Natural killer cell (primary cell): Measurements from ENCODE around the gene TULP4. TPM values are rescaled to one million over a fixed set of nuclear protein-coding genes. Genes with fewer than 3 reads are reported as not detected.
A peak's percentile ranks its signal among the peaks of the same experiment; 100 is the strongest.

Experiments used
- ATAC-seq, 3 donors: fragments of 150-1000 bp in 2 of 3; fragments of 200-7000 bp in 1 of 3; cut with Tn5 transposase; 1 replicate in 1 of 3; 2 replicates in 2 of 3; pipeline ENCODE4 v1.10.0; 2021; ENCODE audit warnings: mild to moderate bottlenecking in 2 of 3, moderate library complexity in 2 of 3
- DNase-seq, 2 donors: peaks; one replicate each; pipeline versions ENCODE4 v3.0.0 to v3.0.0-alpha.2; 2013 to 2021; ENCODE audit warnings: mixed read lengths in 1 of 2
- H3K27ac ChIP-seq: one replicate; pipeline ENCODE4 v1.5.1; 2013; ENCODE audit warnings: mild to moderate bottlenecking, low read length
- H3K27me3 ChIP-seq: one replicate; pipeline ENCODE4 v1.6.1; 2013; ENCODE audit warnings: low read length; ENCODE audit not compliant: control insufficient read depth, insufficient read depth
- H3K36me3 ChIP-seq: one replicate; pipeline ENCODE4 v1.6.1; 2013; ENCODE audit warnings: low read length; ENCODE audit not compliant: control insufficient read depth, insufficient read depth
- H3K4me1 ChIP-seq: one replicate; pipeline ENCODE4 v1.6.1; 2013; ENCODE audit warnings: low read length; ENCODE audit not compliant: control insufficient read depth, insufficient read depth
- H3K4me3 ChIP-seq: one replicate; pipeline ENCODE4 v1.5.1; 2013; ENCODE audit warnings: low read length
- H3K9me3 ChIP-seq: one replicate; pipeline ENCODE4 v1.6.1; 2013; ENCODE audit warnings: low read length; ENCODE audit not compliant: control insufficient read depth, insufficient read depth
- H3K27ac Mint-ChIP-seq, 2 donors: one replicate each; pipeline ENCODE4 v1.8.0; 2022; ENCODE audit warnings: mild to moderate bottlenecking in 2 of 2, mixed read lengths in 2 of 2, moderate library complexity in 1 of 2
- H3K27me3 Mint-ChIP-seq, 2 donors: one replicate each; pipeline ENCODE4 v1.8.0; 2022; ENCODE audit warnings: low read depth in 2 of 2, mixed read lengths in 2 of 2
- H3K36me3 Mint-ChIP-seq: one replicate; pipeline ENCODE4 v1.8.0; 2022; ENCODE audit warnings: mixed read lengths
- H3K4me1 Mint-ChIP-seq, 2 donors: one replicate each; pipeline ENCODE4 v1.8.0; 2022; ENCODE audit warnings: mixed read lengths in 2 of 2
- H3K4me3 Mint-ChIP-seq: one replicate; pipeline ENCODE4 v1.8.0; 2022; ENCODE audit warnings: mild to moderate bottlenecking, moderate library complexity, mixed read lengths
- H3K9me3 Mint-ChIP-seq, 2 donors: one replicate each; pipeline ENCODE4 v1.8.0; 2022; ENCODE audit warnings: mixed read lengths in 2 of 2
- WGBS: methylation state at CpG from one replicate; pipeline ENCODE4 v1.1.7; 2013; ENCODE audit warnings: missing lambda C conversion rate; ENCODE audit not compliant: insufficient coverage; 5-methylcytosine and 5-hydroxymethylcytosine counted together
- intact Hi-C: fragments of 100-400 bp; cut with micrococcal nuclease; formaldehyde crosslinking; loops from one replicate; pipeline ENCODE4 v1.14.2; 2022
- total RNA-seq, 4 donors: library from RNA; stranded (reverse); fragments of 120-200 nt in 1 of 4; gene quantifications; one replicate each; pipeline versions ENCODE4 v1.2.3 to v1.2.4, GENCODE V29; 2013 to 2022
- TF ChIP-seq, protein P1 (sequence below): fragments of 200-600 bp; IDR thresholded peaks from one replicate; pipeline ENCODE4 v1.8.0; 2022; ENCODE audit warnings: antibody characterized with exemption

Gene TULP4
- total RNA-seq, 3 donors from 2014 or later (not counting 1 experiment from before 2014, with no cell fraction given), result 75.2 to 89.5 (median 88.3) TPM

DNA sequence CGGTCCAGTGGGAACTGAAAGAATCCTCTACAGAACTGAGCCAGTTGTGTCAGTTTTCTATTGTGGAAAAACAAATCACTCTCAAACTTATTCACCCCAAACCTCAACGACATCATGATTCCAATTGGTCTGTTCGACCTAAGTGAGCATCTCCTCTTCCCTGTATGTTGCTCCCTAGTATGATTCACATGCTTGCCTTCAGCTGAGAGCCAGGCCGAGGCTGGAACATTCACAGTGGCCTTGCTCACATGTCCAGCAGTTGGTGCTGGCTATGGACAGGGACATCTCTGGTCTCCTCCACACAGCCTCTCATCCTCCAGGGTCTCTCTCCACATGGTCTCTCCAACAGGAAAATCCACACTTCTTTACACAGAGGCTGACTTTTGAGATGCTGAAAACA lies 219.3 kb downstream of the TULP4 start:
- WGBS, result 81% methylated on average over 4 of the region's 4 CpGs
- Mint-ChIP-seq H3K36me3 (peaks cover 14% of the 10 kb centered on the region), H3K4me3 (no peak overlapping the region), H3K27me3 (peaks cover 50 to 61% of the 10 kb centered on the region in 2 donors), H3K9me3 (peaks cover 0 to 3% of the 10 kb centered on the region in 2 donors), H3K27ac (no peak overlapping the region), H3K4me1 (no peaks in the 10 kb centered on the region)
- no peak overlapping the region for H3K27ac ChIP-seq
- TF ChIP-seq, protein P1, sequence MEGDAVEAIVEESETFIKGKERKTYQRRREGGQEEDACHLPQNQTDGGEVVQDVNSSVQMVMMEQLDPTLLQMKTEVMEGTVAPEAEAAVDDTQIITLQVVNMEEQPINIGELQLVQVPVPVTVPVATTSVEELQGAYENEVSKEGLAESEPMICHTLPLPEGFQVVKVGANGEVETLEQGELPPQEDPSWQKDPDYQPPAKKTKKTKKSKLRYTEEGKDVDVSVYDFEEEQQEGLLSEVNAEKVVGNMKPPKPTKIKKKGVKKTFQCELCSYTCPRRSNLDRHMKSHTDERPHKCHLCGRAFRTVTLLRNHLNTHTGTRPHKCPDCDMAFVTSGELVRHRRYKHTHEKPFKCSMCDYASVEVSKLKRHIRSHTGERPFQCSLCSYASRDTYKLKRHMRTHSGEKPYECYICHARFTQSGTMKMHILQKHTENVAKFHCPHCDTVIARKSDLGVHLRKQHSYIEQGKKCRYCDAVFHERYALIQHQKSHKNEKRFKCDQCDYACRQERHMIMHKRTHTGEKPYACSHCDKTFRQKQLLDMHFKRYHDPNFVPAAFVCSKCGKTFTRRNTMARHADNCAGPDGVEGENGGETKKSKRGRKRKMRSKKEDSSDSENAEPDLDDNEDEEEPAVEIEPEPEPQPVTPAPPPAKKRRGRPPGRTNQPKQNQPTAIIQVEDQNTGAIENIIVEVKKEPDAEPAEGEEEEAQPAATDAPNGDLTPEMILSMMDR, result no peak
- H3K27me3 ChIP-seq, result peaks cover 9% of the 10 kb centered on the region
- DNase-seq (no peak), ATAC-seq (no peak)
- intact Hi-C loops, result no loop called here
- H3K4me1 ChIP-seq, result peaks cover 6% of the 10 kb centered on the region
- H3K9me3 ChIP-seq, result no peaks in the 10 kb centered on the region
- no peaks in the 10 kb centered on the region for H3K36me3 ChIP-seq
- no peak overlapping the region for H3K4me3 ChIP-seq

GRCh38 chr6:158531970-158532369 lies 219.7 kb downstream of the TULP4 start:
- ATAC-seq (no peak), DNase-seq (no peak)
- Histone ChIP-seq H3K27ac (no peak overlapping the region), H3K9me3 (no peaks in the 10 kb centered on the region), H3K36me3 (no peaks in the 10 kb centered on the region), H3K4me3 (no peak overlapping the region), H3K4me1 (peaks cover 8% of the 10 kb centered on the region), H3K27me3 (peaks cover 9% of the 10 kb centered on the region)
- H3K4me3 Mint-ChIP-seq, result no peak overlapping the region
- intact Hi-C loops, result no loop called here
- no peaks in the 10 kb centered on the region for H3K4me1 Mint-ChIP-seq
- peaks cover 46 to 57% of the 10 kb centered on the region in 2 donors for H3K27me3 Mint-ChIP-seq
- H3K27ac Mint-ChIP-seq, result no peak overlapping the region
- H3K9me3 Mint-ChIP-seq, result peaks cover 0 to 3% of the 10 kb centered on the region in 2 donors
- WGBS, result 100% methylated on average over 2 of the region's 2 CpGs
- TF ChIP-seq, protein P1, result no peak
- peaks cover 14% of the 10 kb centered on the region for H3K36me3 Mint-ChIP-seq

DNA sequence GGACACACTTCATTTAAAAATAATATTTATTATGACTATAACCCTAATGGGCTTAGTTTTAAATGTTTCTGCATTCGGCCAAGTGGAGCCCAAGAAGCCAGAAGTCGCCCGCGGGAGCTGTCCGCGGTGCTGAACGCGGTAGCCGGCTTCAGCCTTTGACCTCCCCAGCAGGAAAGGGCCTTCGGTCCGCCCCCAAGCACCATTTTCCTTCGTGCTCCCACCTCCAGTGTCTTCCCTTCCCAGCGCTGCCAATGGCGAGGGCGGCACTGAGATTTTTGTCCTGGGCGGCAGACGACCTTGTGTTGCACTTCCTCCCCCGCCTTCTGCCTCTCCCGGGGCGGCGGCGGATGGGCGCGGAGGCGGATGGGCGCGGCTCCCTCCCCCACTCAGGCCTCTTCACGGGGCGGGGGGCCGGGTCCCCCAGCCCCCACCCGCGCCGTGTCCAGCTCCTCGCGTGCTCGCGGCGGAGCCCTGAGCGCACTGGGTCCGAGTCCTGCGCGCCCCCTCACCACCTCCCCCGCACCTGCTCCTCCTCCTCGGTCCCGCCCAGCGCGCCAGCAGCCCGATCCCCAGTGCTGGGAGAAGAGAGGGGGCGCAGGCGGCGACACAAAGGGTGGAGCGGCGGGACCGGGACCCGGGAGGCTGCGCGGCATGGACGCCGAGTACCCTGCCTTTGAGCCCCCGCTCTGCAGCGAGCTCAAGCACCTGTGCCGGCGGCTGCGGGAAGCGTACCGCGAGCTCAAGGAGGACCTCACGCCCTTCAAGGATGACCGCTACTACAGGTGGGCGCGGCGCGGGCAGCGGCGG lies 224.0 kb downstream of the TULP4 start:
- intact Hi-C loops, result no loop called here
- no peak overlapping the region for H3K27ac Mint-ChIP-seq
- peak; percentile 77 to 93 (median 93) for ATAC-seq
- H3K9me3 ChIP-seq, result no peaks in the 10 kb centered on the region
- H3K9me3 Mint-ChIP-seq, result peaks cover 0 to 3% of the 10 kb centered on the region in 2 donors
- H3K4me3 Mint-ChIP-seq, result peak overlapping the region; percentile 71
- peak; percentile 72 to 85 for DNase-seq
- peaks cover 11% of the 10 kb centered on the region for H3K4me1 ChIP-seq
- H3K4me3 ChIP-seq, result no peak overlapping the region
- TF ChIP-seq, protein P1, result no peak
- H3K36me3 ChIP-seq, result no peaks in the 10 kb centered on the region
- peaks cover 16% of the 10 kb centered on the region for H3K27me3 ChIP-seq
- no peak overlapping the region for H3K27ac ChIP-seq
- WGBS, result 2% methylated on average over 75 of the region's 75 CpGs
- peaks cover 0 to 5% of the 10 kb centered on the region in 2 donors for H3K4me1 Mint-ChIP-seq
- H3K27me3 Mint-ChIP-seq, result peaks cover 49 to 64% of the 10 kb centered on the region in 2 donors
- peaks cover 7% of the 10 kb centered on the region for H3K36me3 Mint-ChIP-seq
